HFFc6 (cell line): Measurements from ENCODE around the gene C4orf33. TPM values are rescaled to one million over a fixed set of nuclear protein-coding genes. Genes with fewer than 3 reads are reported as not detected.
A peak's percentile ranks its signal among the peaks of the same experiment; 100 is the strongest.

Experiments
- DNase-seq: peaks from one replicate; pipeline ENCODE4 v3.0.0-alpha.2; 2018
- H3K27ac Mint-ChIP-seq: 2 replicates; pipeline ENCODE4 v1.8.0; 2020; ENCODE audit warnings: mild to moderate bottlenecking, mixed read lengths
- H3K27me3 Mint-ChIP-seq: 2 replicates; pipeline ENCODE4 v1.8.0; 2021; ENCODE audit warnings: mild to moderate bottlenecking, moderate library complexity, mixed read lengths; ENCODE audit not compliant: insufficient read depth
- H3K36me3 Mint-ChIP-seq: 2 replicates; pipeline ENCODE4 v1.8.0; 2021; ENCODE audit warnings: low read depth, mixed read lengths
- H3K4me1 Mint-ChIP-seq: 2 replicates; pipeline ENCODE4 v1.8.0; 2020; ENCODE audit warnings: low read depth, mixed read lengths
- H3K4me3 Mint-ChIP-seq: 2 replicates; pipeline ENCODE4 v1.8.0; 2020; ENCODE audit warnings: mild to moderate bottlenecking, moderate library complexity, mixed read lengths
- H3K9me3 Mint-ChIP-seq: 2 replicates; pipeline ENCODE4 v1.8.0; 2020; ENCODE audit warnings: mild to moderate bottlenecking, mixed read lengths
- total RNA-seq, 6 experiments: library from RNA; stranded (reverse); fragmentation: NEBNext Ultra II Directional; extraction: Animal tissue kit (Norgen Biotek cat#: 25700); gene quantifications; 2 replicates in 1 of 6; 3 replicates in 5 of 6; pipeline ENCODE4 v1.2.3, GENCODE V29; 2021
- TF ChIP-seq, protein P1 (sequence below): fragments of 200-600 bp; sonication (generic); IDR thresholded peaks from 2 replicates; pipeline ENCODE4 v1.5.0; 2021; ENCODE audit warnings: antibody characterized with exemption, mild to moderate bottlenecking

The C4orf33 gene
- total RNA-seq, 6 experiments from 2014 or later: 7.6 to 10.3 (median 8.8) TPM

DNA sequence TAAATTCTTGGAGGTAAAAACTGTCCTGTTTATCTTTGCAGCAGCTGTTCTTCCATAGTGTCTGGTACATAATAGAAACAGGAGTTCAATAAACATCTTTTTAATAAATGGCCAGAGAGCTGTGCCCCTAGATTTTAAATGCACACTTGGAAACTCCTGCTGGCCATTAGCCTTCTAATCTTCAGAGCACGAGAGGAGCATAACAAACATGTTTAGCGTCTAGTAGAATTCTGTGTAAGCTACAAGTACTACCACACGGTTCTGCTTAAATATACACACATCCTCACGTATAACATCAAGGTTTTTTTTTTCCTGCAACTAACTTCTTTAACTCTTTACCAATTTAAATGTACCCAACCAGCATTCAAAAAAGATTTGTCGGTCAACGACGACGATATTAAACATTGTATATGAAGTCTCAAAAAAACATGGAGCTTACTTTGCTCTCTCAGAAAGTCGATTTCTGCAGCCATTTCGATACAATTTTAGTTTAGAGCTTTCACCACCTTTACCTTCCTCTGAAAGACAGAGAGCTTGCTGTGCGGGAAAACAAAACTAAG, 3.2 kb upstream of the C4orf33 start:
- DNase-seq: no peak
- Mint-ChIP-seq H3K27me3 (no peaks in the 10 kb centered on the region), H3K27ac (no peak overlapping the region), H3K4me3 (no peak overlapping the region), H3K36me3 (peaks cover 6% of the 10 kb centered on the region; the same call in 1 of the 2 replicates), H3K9me3 (no peaks in the 10 kb centered on the region), H3K4me1 (peaks cover 43% of the 10 kb centered on the region)
- TF ChIP-seq, protein P1, sequence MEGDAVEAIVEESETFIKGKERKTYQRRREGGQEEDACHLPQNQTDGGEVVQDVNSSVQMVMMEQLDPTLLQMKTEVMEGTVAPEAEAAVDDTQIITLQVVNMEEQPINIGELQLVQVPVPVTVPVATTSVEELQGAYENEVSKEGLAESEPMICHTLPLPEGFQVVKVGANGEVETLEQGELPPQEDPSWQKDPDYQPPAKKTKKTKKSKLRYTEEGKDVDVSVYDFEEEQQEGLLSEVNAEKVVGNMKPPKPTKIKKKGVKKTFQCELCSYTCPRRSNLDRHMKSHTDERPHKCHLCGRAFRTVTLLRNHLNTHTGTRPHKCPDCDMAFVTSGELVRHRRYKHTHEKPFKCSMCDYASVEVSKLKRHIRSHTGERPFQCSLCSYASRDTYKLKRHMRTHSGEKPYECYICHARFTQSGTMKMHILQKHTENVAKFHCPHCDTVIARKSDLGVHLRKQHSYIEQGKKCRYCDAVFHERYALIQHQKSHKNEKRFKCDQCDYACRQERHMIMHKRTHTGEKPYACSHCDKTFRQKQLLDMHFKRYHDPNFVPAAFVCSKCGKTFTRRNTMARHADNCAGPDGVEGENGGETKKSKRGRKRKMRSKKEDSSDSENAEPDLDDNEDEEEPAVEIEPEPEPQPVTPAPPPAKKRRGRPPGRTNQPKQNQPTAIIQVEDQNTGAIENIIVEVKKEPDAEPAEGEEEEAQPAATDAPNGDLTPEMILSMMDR: no peak

DNA sequence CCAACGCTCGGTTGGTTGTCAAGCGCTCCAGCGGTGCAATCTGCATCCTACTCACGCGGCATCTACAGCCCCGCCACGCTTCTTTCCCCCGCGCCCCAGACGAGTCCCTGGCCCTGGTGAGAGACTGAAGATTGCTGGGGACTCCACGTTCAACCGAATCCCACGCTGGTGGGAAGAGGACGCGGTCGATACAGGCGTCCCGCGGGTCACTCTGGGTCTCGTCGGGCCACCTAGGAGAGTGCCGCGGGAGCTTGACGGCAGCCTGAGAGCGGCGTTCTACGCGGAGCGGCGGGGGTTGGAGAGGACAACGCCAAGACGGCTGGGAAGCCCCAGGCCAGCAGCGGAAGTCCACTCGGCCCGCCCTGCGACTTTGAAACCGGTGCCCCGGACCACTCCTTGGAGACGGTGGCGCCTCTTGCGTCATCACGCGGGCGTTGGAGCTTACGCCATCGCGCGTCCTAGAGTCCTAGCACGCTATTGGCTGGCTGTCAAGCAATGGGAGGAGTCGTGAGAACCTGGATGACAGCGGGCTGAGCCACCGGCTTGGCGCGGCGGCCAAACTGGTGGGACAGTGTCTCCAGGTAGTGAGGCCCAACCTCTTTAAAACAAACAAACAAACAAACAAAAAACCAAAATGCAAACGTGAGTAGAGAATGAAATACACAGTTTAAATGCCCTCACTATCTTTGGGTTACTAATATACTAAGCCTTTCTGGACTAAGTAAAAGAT, 2.6 kb upstream of the C4orf33 start, which contains the start of gene SCLT1:
TSS of gene SCLT1 (minus strand) at position 349 of the 730 bp plus-strand sequence. CDS start 436 bp downstream, outside the sequence.
- H3K27ac Mint-ChIP-seq: no peak within 1 kb of the TSS
- peak within 1 kb of the TSS; percentile 48; the same call in 1 of the 2 replicates for H3K4me3 Mint-ChIP-seq
- TF ChIP-seq, protein P1: no peak
- peak; percentile 98 for DNase-seq
- H3K27me3 Mint-ChIP-seq: no peaks in the 10 kb centered on the region
- no peaks in the 10 kb centered on the region for H3K9me3 Mint-ChIP-seq
- peaks cover 6% of the 10 kb centered on the region; the same call in 1 of the 2 replicates for H3K36me3 Mint-ChIP-seq
- H3K4me1 Mint-ChIP-seq: peaks cover 43% of the 10 kb centered on the region

DNA sequence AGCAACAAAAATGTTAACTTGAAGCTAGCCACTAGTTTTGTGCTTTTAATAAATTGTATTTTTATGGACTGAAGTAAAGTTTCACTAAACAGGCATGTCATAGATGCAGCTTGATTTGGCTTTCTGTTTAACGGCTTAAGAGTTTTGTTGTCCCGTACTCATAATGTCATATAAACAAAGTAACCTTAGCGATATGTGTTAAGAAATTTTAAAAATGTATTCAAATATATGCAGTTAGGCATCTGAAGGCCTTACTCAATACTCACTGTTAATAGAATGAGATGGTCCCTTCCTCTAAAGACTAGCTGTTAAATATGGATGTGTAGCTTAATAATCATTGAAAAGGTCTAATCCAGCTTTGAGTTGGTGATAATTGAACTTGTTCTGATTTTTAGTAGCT, 1.6 kb upstream of the C4orf33 start:
- no peak for DNase-seq
- Mint-ChIP-seq H3K9me3 (no peaks in the 10 kb centered on the region), H3K4me3 (peak overlapping the region; percentile 48; the same call in 1 of the 2 replicates)

DNA sequence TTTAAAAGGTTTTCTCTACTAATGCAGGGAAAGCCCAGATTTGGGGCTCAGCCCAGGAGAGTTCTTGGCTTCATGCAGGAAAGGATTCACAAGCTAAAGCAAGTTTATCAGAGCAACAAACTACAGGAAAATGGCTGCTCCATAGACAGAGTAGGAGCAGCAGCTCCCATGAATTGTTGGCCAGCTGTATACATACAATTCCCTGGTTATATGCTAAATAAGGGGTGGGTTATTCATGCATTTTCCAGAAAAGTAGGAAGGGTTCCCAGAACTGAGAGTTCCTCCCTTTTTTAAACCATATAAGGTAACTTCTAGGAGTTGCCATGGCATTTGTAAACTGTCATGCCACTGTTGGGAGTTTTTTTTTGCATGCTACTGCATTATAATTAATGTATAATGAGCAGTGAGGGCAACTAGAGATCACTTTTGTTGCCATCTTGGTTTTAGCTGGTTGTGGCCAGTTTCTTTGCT, 2.6 kb downstream of the C4orf33 start:
- Mint-ChIP-seq H3K4me1 (peaks cover 26% of the 10 kb centered on the region), H3K27me3 (no peaks in the 10 kb centered on the region), H3K9me3 (no peaks in the 10 kb centered on the region), H3K36me3 (no peaks in the 10 kb centered on the region), H3K4me3 (no peak overlapping the region), H3K27ac (no peak overlapping the region)
- no peak for DNase-seq
- TF ChIP-seq, protein P1: no peak

More for the DNA sequence above, 1.6 kb upstream of the C4orf33 start:
- peaks cover 3% of the 10 kb centered on the region; the same call in 1 of the 2 replicates for H3K36me3 Mint-ChIP-seq
- TF ChIP-seq, protein P1: no peak
- no peak overlapping the region for H3K27ac Mint-ChIP-seq
- H3K27me3 Mint-ChIP-seq: no peaks in the 10 kb centered on the region
- peaks cover 34% of the 10 kb centered on the region for H3K4me1 Mint-ChIP-seq

DNA sequence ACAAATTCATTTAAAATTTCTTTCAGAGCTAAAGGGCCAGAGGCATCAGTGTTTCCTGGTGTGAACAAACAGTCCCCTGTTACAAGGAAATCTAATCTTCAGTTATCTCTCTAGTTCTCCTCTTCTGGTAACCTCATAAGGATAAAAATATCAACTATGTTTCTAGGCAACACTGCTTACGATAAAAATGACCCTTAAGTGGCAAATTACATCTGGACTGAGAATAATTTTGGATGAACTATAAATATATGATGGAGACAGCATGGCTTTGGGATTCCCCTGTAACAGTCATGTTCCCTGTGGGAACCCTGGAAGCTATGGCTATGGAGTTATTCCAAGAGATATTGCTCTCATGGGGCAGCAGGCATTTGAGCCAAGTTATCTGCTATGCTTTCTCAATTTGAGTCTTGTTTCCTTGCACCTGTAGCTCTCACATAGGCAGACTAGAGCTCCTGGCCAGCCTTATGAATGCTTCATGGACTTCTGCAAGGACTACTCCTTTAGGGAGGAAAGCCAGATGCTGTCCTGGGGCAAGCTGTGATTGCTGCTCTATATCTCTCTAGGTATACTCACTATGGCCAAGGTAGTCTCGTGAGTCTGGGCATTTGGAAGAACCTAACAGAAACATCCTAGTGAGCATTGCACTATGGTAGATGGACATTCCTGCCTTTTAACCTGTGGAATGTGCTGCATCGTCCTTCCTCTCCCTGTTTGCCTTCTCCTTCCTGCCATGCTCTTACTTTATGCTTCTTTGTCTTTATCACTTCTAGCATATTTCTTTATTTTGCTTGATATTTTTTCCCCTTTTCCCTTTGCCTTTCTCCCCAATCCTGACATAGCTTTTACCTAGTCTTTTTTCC, 14.2 kb downstream of the C4orf33 start:
- Mint-ChIP-seq H3K27me3 (no peaks in the 10 kb centered on the region), H3K27ac (no peak overlapping the region), H3K9me3 (no peaks in the 10 kb centered on the region), H3K36me3 (no peaks in the 10 kb centered on the region), H3K4me3 (no peak overlapping the region), H3K4me1 (no peaks in the 10 kb centered on the region)
- TF ChIP-seq, protein P1: no peak
- no peak for DNase-seq
